GM18505 (cell line): ENCODE results near the gene PITX3.

Source experiments
- ATAC-seq: cut with Tn5 transposase; IDR thresholded peaks from one replicate; pipeline ENCODE4 v1.9.1; 2021; ENCODE audit not compliant: unreplicated experiment
- POLR2A ChIP-seq: IDR thresholded peaks from 4 replicates; pipeline ENCODE4 v1.6.1; 2011; ENCODE audit warnings: borderline replicate concordance; ENCODE audit not compliant: insufficient read depth, insufficient read length; ENCODE audit errors: extremely low read depth

Gene PITX3

DNA sequence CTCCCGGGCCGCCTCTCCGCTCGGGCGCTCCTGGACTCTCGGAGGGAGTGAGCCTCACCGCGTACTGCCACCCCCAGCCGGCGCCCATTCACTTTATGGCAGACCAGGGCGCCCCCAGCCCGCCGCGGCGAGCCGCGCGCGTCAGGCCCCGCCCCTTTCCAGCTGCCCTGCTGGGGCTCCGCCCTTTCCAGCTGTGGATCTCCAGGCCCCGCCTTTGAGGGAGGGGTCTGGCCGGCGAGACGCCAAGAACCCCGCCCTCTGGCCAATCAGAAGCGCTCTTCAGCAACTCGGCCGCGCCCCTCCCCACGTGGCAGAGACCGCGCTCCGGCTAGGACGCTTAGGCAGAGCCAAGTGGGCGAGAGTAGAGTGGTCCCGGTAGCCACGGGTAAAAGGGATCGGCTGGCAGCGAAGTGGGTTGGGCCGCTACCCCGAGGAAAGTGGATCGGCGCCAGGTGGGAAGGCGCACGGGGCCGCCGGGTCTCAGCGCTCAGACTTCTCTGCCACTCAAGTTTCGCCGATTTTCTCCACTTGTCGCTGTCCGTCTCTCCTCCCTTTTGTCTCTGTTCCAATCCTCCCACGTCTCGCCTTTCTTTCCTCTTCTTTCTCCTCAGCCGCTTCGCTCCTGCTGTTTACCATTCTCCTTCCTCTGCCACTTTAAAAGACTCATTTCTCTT, at the start of gene PITX3:
PITX3 (minus strand) TSS at position 69 of the 674 bp plus-strand sequence. CDS start 9,432 bp downstream, outside the sequence.
- no peak for TF ChIP-seq POLR2A
- ATAC-seq: peak; percentile 43

DNA sequence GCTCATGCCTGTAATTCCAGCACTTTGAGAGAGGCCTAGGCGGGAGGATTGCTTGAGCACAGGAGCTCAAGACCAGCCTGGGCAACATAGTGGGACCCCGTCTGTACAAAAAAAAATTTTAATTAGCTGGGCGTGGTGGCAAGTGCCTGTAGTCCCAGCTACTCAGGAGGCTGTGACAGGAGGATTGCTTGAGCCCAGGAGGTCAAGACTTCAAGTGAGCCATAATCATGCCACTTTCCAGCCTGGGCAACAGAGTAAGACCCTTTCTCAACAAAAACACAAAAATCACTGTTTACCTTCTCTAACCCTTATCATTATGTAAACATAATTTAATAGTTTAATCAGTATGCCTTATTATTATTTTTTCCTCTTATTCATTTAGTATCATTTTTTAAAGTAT, 48.5 kb upstream of the PITX3 start:
- no peak for TF ChIP-seq POLR2A
- ATAC-seq: no peak

GRCh38 chr10:102289356-102289755, 48.0 kb upstream of the PITX3 start:
- ATAC-seq: no peak
- no peak for TF ChIP-seq POLR2A

DNA sequence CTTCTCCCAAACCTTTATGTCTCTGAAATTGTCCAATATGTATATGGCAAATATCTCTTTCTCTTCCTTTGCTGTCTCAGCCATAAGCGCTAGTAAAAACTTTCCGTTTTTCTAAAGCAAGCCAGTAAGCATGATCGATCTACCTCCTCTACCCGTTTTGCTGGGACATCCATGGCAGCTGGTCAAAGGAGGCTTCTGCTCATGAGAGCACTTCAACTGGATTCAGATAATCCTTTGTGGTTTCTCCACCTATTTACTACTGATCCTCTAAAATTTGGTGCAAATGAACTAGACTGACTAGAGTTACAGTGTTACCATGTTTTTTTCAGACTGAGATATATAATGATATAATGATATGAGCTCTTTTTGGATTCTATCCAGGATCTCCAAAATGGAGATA, 46.7 kb upstream of the PITX3 start:
- no peak for TF ChIP-seq POLR2A
- no peak for ATAC-seq

GRCh38 chr10:102287538-102287937, 46.2 kb upstream of the PITX3 start:
- TF ChIP-seq POLR2A: no peak
- no peak for ATAC-seq

DNA sequence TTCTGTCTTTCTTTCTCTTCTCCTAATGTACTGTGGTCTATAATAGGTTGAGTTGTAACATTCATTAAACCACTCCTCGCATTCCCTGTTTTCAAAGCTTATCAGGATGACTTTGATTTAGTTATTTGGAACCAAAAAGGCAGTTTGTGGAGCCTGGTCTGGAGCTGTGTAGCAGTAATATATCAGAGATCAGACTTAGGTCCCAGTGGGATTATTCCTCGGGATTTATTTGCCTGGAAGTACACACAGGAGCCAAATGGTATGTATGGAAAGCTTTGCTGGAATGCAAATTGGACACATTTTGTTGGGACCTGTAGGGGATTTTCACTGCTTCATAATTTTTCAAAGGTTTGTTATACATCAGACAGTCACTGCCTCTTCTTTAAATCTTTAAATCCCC, 44.9 kb upstream of the PITX3 start:
- no peak for TF ChIP-seq POLR2A
- ATAC-seq: no peak

DNA sequence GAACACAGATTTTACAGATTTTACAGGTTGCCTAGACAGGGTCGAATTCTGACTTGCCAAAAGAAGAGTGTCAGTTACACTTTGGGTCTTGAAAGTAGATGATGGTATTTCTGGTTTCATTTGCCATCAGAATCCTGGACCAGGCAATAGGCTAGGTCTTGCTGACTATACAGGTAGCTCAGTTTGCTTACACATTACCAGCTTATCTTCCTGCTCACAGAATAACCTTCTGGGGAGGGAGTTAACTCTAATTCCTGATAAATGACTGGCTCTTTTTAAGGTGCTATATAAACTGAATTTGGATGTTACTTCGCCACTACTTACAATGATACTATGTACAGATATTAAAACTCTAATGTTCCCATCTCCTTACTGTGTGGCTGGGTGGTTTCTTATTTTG, 43.8 kb upstream of the PITX3 start:
- ATAC-seq: no peak
- no peak for TF ChIP-seq POLR2A

DNA sequence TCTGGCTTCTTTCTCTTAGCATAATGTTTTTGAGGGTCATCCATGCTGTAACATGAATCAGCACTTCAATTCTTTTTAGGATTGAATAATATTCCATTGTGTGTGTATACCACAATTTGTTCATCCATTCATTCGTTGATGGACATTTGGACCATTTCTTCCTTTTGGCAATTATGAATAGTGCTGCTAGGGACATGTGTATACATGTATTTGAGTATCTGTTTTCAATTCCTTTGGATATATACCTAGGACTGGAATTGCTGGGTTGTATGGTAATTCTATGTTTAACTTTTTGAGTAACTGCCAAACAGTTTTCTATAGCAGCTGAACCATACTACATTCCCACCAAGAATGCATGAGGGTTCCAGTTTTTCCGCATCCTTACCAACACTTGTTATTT, 43.2 kb upstream of the PITX3 start:
- no peak for ATAC-seq
- no peak for TF ChIP-seq POLR2A

DNA sequence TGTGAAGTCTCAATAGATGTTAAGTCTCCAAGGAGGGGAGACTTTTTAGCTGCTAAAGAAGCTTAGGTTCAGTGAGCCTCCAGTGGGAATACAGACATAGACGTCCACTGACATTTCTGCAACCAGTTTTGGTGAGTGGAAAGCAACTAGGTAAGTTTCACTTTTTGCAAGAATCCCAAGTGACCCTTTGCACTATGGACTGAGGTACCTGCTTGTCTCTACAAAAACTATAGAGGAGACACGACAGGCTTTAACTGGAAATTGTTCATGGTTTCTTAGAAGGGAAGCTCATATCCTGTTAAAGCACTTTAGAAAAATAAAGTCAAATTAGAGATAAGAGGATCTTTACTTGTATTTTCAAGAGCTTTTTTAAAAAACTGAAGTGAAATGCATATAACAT, 42.6 kb upstream of the PITX3 start:
- TF ChIP-seq POLR2A: no peak
- ATAC-seq: no peak

DNA sequence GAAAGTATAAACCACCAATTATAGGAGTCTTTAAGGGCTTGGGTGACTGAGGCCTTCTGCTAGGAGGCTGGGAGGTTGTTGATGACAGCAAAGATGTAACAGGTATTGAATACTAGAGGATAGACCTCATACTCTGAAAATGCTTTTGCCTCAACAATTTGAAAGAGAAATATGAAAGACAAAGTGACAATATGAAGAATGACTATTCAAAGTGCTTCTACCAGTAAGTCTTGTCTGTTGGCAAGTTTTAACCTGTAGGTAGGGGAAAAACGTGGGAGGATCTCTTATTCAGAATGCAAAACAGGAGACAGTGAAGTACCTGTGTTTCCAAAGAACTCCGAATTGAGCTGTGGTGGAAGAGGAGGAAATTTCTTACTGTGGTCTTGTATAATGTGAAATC, 42.2 kb upstream of the PITX3 start:
- TF ChIP-seq POLR2A: no peak
- no peak for ATAC-seq

GRCh38 chr10:102281102-102281487, 39.8 kb upstream of the PITX3 start:
- TF ChIP-seq POLR2A: no peak
- ATAC-seq: no peak

DNA sequence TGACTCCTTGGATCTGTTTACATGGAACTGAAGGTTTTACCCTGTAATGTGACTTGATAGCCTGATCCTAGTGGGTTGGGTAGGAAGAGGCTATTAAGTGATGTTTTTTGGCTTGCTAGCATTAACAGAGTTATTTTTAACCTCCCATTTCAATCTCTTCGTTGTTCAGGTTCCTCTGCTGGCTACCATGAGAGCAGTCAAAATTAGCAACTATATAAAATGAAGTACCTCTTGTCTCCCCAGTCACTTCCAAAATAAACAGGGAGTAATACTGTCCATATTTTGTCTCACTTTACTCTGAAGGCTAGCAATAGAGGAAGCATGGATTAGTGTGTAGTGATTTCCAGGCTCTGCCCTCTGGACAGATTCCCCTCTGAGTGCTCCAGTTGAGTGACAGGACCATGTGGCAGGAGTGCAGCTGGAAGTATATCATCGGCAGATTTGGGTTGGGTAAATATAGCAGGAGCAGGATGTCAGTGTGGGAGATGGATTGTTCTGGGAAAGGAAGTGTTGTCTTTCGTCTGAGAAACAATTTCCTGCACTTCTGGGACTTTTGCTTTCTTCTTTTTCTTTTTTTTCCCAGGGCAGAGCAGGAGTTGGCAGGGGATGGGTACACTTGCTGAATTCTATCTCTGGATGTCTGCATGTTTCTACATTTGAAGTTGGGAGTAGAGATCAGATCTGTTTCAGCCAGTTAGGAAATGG, 39.2 kb upstream of the PITX3 start:
- no peak for ATAC-seq
- no peak for TF ChIP-seq POLR2A

- no peak for TF ChIP-seq POLR2A
- no peak for ATAC-seq
Observed at GRCh38 chr10:102279104-102279503, 37.8 kb upstream of the PITX3 start.

- TF ChIP-seq POLR2A: no peak
- no peak for ATAC-seq
Observed at GRCh38 chr10:102275343-102275742, 34.0 kb upstream of the PITX3 start.

DNA sequence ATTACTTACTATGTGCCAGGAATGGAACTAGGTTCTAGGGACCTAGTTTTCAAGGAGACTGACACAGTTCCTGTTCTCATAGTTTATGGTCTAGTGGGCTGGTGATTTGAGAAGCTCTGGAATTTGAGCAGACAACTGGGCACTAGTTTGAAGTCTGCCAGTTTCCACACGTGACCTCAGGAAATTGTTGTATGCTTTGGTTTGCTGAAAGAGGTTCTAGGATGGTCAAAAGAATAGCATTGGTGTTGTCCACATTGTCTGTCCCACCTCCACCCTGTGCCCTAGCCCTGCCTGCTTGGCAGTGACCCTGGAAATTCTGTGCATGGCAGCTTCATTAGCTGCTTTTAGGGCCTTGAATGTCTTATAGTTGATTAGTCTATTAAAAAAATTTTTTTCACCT, 32.8 kb upstream of the PITX3 start:
- no peak for ATAC-seq
- no peak for TF ChIP-seq POLR2A

DNA sequence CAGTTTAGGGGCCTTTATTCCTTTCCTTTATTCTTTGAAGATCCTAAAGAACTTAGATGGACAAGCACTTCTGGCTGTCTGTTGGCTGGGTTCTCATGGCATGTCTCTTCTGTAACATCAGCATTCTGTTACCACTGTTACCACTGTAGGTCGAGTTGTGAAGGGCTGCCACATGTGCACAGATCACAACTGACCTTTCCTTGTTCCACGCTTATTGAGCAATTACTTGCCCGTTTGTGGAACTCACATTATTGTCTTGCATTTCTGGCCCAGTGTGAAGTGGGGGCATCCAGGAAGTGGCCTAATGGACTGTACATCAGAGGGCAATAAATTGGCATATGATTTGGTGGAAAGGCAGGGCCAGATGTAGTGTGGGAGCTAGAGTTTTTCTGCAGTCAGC, 27.7 kb upstream of the PITX3 start:
- TF ChIP-seq POLR2A: no peak

More for the DNA sequence above, 27.7 kb upstream of the PITX3 start:
- no peak for ATAC-seq
